Right cardiac atrium (tissue), 5 donors: ENCODE results near the gene TNFAIP8L1. TPM values are rescaled to one million over a fixed set of nuclear protein-coding genes. Genes with fewer than 3 reads are reported as not detected.
"Not testable (repeated sequence)": the region's sequence is repeated elsewhere in the genome, so short reads cannot be mapped to it uniquely, and the experiment has no call there.

ENCODE experiments used
- ATAC-seq, 2 donors: fragments of 200-7000 bp; cut with Tn5 transposase; one replicate each; pipeline versions ENCODE4 v1.8.0 to v1.9.1; 2020; ENCODE audit warnings: moderate library complexity in 2 of 2, mild to moderate bottlenecking in 1 of 2
- DNase-seq, 3 donors: peaks; one replicate each; pipeline ENCODE4 v3.0.0-alpha.2; 2020
- H3K27ac ChIP-seq: one replicate; pipeline ENCODE4 v1.5.1; 2013; ENCODE audit warnings: mild to moderate bottlenecking, low read length, control low read depth, moderate library complexity
- H3K27me3 ChIP-seq: one replicate; pipeline ENCODE4 v1.6.1; 2013; ENCODE audit not compliant: control insufficient read depth, insufficient read depth
- H3K4me1 ChIP-seq: one replicate; pipeline ENCODE4 v1.6.1; 2013; ENCODE audit warnings: low read length; ENCODE audit not compliant: control insufficient read depth, insufficient read depth
- H3K4me3 ChIP-seq: one replicate; pipeline ENCODE4 v1.5.1; 2013; ENCODE audit warnings: low read length, control low read depth
- H3K9me3 ChIP-seq: one replicate; pipeline ENCODE4 v1.6.1; 2013; ENCODE audit warnings: low read length; ENCODE audit not compliant: control insufficient read depth
- WGBS: extraction: QIAGEN DNeasy Blood & Tissue Kit; methylation state at CpG from one replicate; pipeline ENCODE4 v1.1.7; 2013; 5-methylcytosine and 5-hydroxymethylcytosine counted together
- intact Hi-C, 4 donors: fragments of 100-400 bp; cut with DNase I; formaldehyde crosslinking; loops; one replicate each; pipeline versions ENCODE4 v1.11.0 to v1.14.0; 2022 to 2023
- polyA plus RNA-seq: library from polyadenylated mRNA; stranded (reverse); fragments of 200-250 nt; gene quantifications from one replicate; pipeline ENCODE4 v1.2.3, GENCODE V29; 2013
- total RNA-seq, 4 donors: library from RNA; stranded (reverse); fragmentation: NEBNext Ultra II Directional; extraction: Animal tissue kit (Norgen Biotek cat#: 25700); gene quantifications; one replicate each; pipeline ENCODE4 v1.2.1, GENCODE V29; 2021
- donor health status: healthy with polysubstance abuse.
- donor health status: DM: no; HTN: yes; CAD: no.
- donor health status: DM: no; HTN: no; CAD: no.
- donor health status: DM: no; HTN: yes; CAD: no; lungs with severe emphysema.
- donor health status: DM: yes; HTN: yes; CAD: no.

The TNFAIP8L1 gene
- total and polyA plus RNA-seq, 5 donors = 2.8 to 6.0 (median 5.2) TPM

DNA sequence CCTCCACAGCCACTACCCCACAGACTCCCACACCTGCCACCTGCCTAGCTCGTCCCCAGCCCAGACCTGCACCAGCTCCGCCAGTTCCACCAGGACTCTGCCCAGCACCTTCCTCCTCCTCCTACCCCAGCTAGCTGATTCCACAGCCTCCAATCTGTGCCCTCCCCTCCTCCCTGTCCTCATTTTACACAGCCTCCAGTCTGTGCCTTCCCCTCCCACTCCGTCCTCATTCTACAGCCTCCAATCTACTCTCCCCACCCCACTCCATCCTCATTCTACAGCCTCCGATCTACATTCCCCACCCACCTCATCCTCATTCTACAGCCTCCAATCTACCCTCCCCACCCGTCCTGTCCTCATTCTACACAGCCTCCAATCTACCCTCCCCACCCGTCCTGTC, 23.5 kb downstream of the TNFAIP8L1 start:
- WGBS = 92% methylated on average over 6 of the region's 6 CpGs
- intact Hi-C loops = no loop called here
- Histone ChIP-seq H3K27ac (no peak overlapping the region), H3K9me3 (no peaks in the 10 kb centered on the region), H3K4me3 (no peak overlapping the region), H3K4me1 (no peaks in the 10 kb centered on the region), H3K27me3 (no peaks in the 10 kb centered on the region)
- ATAC-seq = no peak
- no peak for DNase-seq

DNA sequence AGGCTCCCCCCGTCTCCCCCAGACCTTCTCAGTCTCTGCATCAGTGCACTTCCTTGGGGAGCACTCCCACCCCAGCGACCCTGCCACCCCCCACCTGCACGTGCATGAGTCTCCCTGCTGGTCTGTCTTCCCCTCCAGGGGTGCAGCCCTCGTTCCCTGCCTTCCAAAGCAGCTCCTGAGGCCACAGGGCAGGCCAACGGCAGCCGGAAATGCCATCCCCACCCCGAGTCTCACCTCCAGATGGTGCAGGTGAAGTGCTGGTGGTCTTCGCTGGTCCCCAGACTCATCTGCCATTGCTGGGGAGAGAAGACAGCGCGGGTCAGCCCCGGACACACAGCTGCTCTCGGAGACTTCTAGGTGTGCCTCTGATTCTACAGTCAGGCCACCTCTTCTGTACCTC, 25.3 kb downstream of the TNFAIP8L1 start:
- ATAC-seq (no peak), DNase-seq (no peak)
- intact Hi-C loops = no loop called here

DNA sequence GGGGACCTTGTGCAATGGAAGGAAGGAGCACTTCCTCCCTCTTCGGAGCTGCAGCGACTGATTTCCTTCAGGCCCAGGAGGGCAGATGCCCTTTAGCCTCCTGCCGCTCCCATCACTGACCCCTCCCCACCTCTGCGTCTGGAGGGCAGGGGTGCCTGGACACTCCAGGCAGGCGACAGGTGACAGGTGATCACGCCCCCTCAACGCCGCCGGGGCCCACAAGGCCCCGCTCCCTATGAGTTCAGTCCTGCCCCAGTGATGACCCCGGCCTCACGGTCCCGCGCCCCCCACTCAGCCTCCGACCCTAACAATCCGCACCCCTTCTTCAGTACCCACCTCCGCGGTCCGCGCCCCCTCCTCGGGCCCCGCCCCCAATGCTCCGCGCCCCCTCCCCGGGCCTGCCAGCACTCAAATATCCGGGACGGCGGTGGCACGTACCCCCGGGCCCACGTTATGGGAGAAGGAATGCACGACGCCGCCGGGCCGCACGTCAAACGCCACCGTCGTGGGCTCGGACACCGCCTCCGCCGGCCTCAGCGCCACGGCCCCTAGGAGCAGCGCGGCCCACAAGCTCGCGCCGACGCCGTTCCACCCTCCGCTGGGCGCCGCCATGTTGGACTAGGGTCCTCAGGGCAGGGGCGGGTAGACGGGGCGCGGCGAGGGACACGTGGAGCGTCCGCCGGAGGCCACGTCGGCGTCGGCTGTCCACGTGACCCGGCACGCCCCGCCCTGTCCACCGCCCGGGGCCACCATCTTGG, 30.6 kb downstream of the TNFAIP8L1 start, which contains the start of gene MYDGF:
Gene MYDGF (minus strand): TSS at position 620 of the 758 bp plus-strand sequence. CDS start 8 bp downstream, at position 612.
- DNase-seq = peak; percentile 96 to 98 (median 98)
- Histone ChIP-seq H3K9me3 (no peaks in the 10 kb centered on the region), H3K27me3 (no peaks in the 10 kb centered on the region), H3K4me1 (peaks cover 2% of the 10 kb centered on the region), H3K4me3 (peak within 1 kb of the TSS; percentile 92), H3K27ac (peak within 1 kb of the TSS; percentile 78)
- WGBS = under 1% methylated on average over 75 of the region's 75 CpGs
- intact Hi-C loops = no loop called here
- ATAC-seq = peak; percentile 99

More for the DNA sequence above, 25.3 kb downstream of the TNFAIP8L1 start:
- H3K4me3 ChIP-seq = no peak overlapping the region
- H3K27me3 ChIP-seq = no peaks in the 10 kb centered on the region
- 87% methylated on average over 12 of the region's 12 CpGs for WGBS
- no peaks in the 10 kb centered on the region for H3K4me1 ChIP-seq
- H3K9me3 ChIP-seq = no peaks in the 10 kb centered on the region
- no peak overlapping the region for H3K27ac ChIP-seq

DNA sequence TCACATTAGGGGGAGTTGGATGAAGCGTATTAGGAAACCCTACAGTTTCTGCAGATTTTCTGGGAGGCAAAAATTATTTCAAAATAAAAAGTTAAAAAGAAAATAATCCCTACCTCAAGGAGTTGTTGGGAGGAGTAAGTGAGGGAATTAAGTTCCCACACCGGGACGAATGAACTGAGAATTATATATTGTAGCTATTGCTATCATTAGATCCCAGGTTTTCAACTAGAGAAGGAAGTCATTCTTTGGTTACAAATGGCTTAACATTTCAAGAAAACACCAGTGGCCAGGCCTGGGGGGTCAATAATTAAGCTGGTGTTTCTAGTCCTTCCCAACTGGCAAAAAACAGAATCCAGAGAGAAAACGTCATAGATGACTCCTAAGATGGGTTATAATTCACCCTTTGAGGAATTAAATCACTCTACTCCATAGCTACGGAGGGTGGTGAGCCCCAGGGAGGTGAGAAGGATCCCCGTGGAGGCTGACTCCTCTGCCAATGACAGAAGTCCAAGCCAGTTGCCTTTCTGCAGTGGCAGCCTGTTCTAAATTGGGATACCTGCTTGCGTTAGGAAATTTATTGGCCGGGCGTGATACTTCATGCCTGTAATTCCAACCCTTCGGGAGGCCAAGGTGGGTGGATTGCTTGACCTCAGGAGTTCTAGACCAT, 32.0 kb downstream of the TNFAIP8L1 start:
- DNase-seq = no peak
- WGBS = 56% methylated on average over 10 of the region's 10 CpGs
- H3K9me3 ChIP-seq = no peaks in the 10 kb centered on the region
- intact Hi-C loops = no loop called here
- no peaks in the 10 kb centered on the region for H3K27me3 ChIP-seq
- H3K4me1 ChIP-seq = peaks cover 2% of the 10 kb centered on the region
- ATAC-seq = no peak
- H3K27ac ChIP-seq = peak overlapping the region; percentile 30
- H3K4me3 ChIP-seq = no peak overlapping the region

DNA sequence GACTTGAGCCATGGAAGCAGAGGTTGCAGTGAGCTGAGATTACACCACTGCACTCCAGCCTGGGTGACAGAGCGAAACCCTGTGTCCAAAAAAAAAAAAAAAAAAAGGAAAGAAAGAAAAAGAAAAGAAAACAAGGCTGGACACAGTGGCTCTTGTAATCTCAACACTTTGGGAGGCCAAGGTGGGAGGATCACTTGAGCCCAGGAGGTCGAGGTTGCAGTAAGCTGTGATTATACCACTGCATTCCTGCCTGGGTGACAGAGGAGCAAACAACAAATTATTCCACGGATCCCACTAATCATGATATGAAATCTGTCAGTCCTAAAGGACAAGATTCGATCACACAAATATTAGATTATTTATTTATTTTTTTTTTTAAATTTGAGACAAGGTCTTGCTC, 33.9 kb downstream of the TNFAIP8L1 start:
- intact Hi-C loops = no loop called here
- H3K27ac ChIP-seq = no peak overlapping the region
- 72% methylated on average over 4 of the region's 4 CpGs for WGBS

DNA sequence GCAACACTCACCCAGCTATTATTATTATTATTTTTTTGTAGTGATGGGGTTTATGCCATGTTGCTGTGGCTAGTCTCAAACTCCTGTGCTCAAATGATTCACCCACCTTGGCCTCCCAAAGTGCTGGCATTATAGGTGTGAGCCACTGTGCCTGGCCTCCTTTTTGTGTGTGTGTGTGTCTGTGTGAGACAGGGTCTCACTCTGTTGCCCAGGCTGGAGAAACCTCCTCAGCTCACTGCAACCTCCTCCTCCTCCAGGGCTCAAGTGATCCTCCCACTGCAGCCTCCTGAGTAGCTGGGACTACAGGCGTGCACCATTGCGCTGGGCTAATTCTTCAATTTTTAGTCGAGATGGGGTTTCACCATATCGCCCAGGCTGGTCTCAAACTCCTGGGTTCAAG, 34.4 kb downstream of the TNFAIP8L1 start:
- no peak for DNase-seq
- H3K27me3 ChIP-seq = no peaks in the 10 kb centered on the region
- H3K4me1 ChIP-seq = peaks cover 2% of the 10 kb centered on the region
- no peak for ATAC-seq
- no peak overlapping the region for H3K4me3 ChIP-seq
- intact Hi-C loops = no loop called here
- no peak overlapping the region for H3K27ac ChIP-seq
- no peaks in the 10 kb centered on the region for H3K9me3 ChIP-seq
- WGBS = 90% methylated on average over 4 of the region's 4 CpGs

More for the DNA sequence above, 33.9 kb downstream of the TNFAIP8L1 start:
- Histone ChIP-seq H3K4me3 (no peak overlapping the region), H3K27me3 (no peaks in the 10 kb centered on the region), H3K4me1 (peaks cover 2% of the 10 kb centered on the region), H3K9me3 (no peaks in the 10 kb centered on the region)
- DNase-seq = no peak
- ATAC-seq = no peak

DNA sequence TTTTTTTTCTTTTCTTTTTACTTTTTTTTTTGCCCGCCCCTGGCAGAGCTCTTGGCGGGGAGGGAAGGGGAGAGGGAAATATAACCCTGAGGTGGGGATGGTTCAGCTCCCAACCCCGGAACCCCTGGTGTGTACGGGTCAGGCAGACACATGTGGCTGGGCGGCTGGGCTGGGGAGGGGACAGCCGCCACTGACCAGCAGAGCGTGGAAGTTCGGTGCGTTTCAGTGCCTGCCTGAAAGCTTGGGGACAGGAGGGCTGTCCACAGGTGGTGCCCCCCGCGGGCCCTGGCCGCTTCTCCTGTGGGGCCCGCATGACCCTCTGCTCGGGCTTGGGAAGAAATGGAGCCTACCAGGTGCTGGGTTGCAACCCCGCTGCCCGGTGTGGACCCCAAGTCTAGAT, 36.0 kb downstream of the TNFAIP8L1 start:
- ATAC-seq (no peak), DNase-seq (no peak)
- intact Hi-C loops = no loop called here

DNA sequence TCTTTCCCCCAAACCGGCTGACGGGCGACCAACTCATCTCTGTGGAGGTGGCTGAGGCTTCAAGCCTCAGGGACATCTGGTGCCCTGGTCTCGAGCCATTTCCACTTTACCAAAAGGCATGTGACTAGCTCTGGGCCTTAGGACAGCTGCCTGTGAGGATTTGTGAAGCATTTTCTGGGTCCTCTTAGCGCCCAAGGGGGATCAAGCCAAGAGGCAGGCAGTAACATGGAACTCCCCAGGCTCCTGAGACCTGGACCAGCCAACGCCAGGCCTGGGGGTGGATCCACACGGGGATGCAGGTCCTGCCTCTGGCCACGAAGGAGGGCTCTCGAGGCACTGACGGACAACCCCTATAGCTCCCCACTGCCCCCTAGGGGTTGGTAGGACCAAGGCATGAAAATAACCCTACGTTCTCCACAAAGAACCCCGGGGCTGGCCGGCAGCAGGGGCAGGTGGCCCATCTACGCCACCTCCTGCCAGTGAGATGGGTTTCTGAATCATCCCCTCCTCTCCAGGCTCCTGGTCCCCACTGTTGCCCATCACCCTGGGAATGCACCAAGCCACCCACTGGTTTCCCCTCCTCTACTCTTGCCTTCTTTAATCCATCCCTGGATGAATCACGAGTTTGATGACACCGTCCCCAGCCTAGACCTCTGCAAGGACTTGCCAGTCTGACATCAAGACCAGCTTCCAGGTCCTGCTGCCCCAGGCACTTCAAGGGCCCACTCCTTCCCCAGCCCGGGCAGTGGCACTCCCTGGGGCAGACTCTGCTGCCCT, 37.8 kb downstream of the TNFAIP8L1 start:
- Histone ChIP-seq H3K27ac (no peak overlapping the region), H3K4me3 (no peak overlapping the region), H3K9me3 (no peaks in the 10 kb centered on the region), H3K27me3 (no peaks in the 10 kb centered on the region), H3K4me1 (no peaks in the 10 kb centered on the region)
- DNase-seq (peak in 1 of 3 donors; percentile 51), ATAC-seq (peak; percentile 8 to 35)
- 70% methylated on average over 17 of the region's 17 CpGs for WGBS
- intact Hi-C loops = no loop called here

More for the DNA sequence above, 36.0 kb downstream of the TNFAIP8L1 start:
- peaks cover 2% of the 10 kb centered on the region for H3K4me1 ChIP-seq
- no peaks in the 10 kb centered on the region for H3K9me3 ChIP-seq
- no peak overlapping the region for H3K27ac ChIP-seq
- 92% methylated on average over 16 of the region's 16 CpGs for WGBS
- H3K4me3 ChIP-seq = no peak overlapping the region
- H3K27me3 ChIP-seq = no peaks in the 10 kb centered on the region

DNA sequence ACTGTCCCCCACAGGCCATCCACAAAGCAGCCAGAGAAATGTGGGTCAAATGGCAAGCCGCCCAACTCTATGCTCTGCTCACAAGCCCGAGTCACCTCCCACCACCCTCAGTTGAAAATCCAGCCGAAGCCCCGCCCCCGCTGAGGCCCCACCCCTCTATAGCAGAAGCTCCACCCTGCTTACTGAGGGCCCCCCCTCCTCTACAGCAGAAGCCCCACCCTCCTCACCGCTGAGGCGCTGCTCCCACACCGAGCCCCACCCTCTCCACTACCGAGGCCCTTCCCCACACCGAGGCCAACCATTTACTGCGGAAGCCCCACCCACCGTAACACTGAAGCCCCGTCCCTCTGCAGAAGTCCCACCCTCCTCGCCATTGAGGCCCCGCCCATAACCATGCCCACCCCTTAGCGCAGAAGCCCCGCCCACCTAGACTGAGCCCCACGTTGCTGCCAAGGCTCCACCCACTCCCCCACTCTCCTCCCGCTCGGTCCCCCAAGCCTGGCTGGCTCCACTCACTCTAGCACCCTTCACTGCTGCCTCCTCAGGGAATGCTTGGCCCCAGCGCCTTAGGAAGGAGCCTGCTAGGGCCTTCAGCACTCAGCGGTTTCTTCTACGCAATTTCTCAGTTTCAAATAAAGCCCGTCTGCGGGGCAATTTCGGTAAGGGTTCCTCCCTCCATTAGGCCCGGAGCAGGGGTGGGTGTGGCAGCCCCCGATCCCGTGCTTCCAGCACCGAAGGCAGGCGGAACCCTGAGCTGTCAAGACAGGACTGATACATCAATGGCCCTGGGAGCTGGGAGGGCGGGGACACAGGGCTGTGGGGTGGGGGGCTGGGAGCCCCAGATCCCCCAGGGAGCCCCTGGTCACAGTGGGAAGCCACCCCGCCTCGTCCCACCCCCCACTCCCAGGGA, 39.8 kb downstream of the TNFAIP8L1 start:
- no peaks in the 10 kb centered on the region for H3K9me3 ChIP-seq
- no peaks in the 10 kb centered on the region for H3K27me3 ChIP-seq
- no peak overlapping the region for H3K4me3 ChIP-seq
- ATAC-seq (peak; percentile 18 to 70), DNase-seq (peak in 2 of 3 donors; percentile 42 to 62)
- no peaks in the 10 kb centered on the region for H3K4me1 ChIP-seq
- no peak overlapping the region for H3K27ac ChIP-seq
- WGBS = 73% methylated on average over 34 of the region's 34 CpGs
- intact Hi-C loops = no loop called here

DNA sequence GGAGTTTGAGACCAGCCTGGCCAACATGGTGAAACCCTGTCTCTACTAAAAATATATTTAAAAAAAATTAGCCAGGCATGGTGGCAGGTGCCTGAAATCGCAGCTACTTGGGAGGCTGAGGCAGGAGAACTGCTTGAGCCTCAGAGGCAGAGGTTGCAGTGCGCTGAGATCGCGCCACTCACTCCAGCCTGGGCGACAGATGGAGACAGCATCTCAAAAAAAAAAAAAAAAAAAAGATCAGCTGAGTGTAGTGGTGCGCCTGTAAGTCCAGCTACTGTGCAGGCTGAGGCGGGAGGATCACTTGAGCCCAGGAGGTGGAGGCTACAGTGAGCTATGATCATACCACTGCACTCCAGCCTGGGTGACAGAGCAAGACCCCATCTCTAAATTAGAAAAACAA, 40.7 kb downstream of the TNFAIP8L1 start:
- H3K27me3 ChIP-seq, intact Hi-C loops, H3K9me3 ChIP-seq, H3K4me3 ChIP-seq, H3K4me1 ChIP-seq, H3K27ac ChIP-seq, ATAC-seq, DNase-seq: not testable (repeated sequence)
- 98% methylated on average over 7 of the region's 7 CpGs for WGBS
